ENCODE data around the gene NECAP2.

Gene NECAP2

DNA sequence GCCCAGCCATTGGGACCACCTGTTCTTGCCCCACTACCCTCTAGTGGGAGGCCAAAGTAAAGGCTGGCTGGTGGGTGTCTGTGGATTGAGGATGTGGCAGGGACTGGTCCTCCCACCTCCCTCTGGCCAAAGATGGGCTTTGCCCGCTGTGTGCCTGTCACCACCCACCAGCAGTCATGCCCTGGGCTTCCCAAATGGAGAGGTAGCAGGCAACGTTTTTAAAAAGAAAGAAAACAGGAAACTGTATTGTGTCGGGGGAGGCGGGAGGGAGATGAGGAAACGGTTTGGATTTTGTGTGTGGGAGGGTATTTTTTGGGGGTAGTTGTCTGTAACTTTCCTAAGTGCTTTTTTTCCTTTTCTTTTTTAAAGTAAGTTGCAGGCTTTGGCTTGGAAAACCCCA is 43.4 kb upstream of the NECAP2 start:
- TF ChIP-seq, protein P1, sequence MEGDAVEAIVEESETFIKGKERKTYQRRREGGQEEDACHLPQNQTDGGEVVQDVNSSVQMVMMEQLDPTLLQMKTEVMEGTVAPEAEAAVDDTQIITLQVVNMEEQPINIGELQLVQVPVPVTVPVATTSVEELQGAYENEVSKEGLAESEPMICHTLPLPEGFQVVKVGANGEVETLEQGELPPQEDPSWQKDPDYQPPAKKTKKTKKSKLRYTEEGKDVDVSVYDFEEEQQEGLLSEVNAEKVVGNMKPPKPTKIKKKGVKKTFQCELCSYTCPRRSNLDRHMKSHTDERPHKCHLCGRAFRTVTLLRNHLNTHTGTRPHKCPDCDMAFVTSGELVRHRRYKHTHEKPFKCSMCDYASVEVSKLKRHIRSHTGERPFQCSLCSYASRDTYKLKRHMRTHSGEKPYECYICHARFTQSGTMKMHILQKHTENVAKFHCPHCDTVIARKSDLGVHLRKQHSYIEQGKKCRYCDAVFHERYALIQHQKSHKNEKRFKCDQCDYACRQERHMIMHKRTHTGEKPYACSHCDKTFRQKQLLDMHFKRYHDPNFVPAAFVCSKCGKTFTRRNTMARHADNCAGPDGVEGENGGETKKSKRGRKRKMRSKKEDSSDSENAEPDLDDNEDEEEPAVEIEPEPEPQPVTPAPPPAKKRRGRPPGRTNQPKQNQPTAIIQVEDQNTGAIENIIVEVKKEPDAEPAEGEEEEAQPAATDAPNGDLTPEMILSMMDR (IDR thresholded peaks at IDR 0.05; ENCODE audit: control insufficient read depth, extremely low read depth, insufficient read depth), result no peak
- DNase-seq (ENCODE audit: low read depth), result no peak
- no peak overlapping the region for H3K4me3 ChIP-seq (ENCODE audit: low read depth, low read length)

DNA sequence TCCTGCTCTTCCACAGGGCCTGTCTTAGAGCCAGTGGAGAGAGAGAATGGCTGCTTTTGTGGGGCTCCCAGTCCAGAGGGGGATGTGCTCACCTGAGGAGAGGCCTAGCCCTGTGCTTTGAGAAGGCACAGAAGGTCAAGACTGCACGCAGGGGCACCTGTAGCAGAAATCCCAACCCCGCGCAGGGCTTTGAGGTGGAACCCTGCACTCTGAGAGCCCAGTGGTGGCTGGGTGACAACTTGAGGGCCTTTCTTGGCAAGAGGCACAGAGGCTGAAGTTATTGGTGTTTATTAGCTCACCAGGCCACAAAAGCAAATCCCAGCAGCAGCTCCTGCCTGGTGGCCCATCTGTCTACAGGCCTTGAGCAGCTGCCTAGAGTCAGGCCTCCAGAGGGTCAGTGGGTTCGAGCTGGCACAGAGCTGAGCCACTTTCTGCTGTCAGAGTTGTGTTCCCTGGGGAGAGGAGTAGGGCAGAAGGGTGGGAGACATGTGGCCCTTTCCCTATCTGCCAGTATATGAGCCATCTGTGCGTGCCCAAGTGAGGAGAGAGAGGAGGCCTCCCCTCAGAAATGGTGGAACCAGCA is 42.1 kb upstream of the NECAP2 start:
- DNase-seq (ENCODE audit: low read depth), result no peak
- H3K4me3 ChIP-seq (ENCODE audit: low read depth, low read length), result no peak overlapping the region
- TF ChIP-seq, protein P1 (IDR thresholded peaks at IDR 0.05; ENCODE audit: control insufficient read depth, extremely low read depth, insufficient read depth), result no peak

DNA sequence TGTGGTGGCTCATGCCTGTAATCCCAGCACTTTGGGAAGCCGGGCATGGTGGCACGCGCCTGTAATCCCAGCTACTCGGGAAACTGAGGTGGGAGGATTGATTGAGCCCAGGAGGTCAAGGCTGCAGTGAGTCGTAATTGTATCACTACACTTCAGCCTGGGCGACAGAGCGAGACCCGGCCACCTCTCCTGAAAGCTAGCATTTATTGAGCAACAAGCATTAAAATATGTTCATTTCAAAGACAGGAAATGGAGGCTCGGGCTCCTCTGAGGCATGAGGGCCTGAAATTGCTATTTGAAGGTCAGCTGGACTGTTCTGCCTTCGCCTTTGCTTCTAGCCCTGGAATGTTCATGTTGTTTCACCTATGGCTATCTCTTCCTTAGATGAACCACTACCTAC is 37.8 kb upstream of the NECAP2 start:
- H3K4me3 ChIP-seq (ENCODE audit: low read depth, low read length), result no peak overlapping the region
- TF ChIP-seq, protein P1 (IDR thresholded peaks at IDR 0.05; ENCODE audit: control insufficient read depth, extremely low read depth, insufficient read depth), result no peak
- no peak for DNase-seq (ENCODE audit: low read depth)

DNA sequence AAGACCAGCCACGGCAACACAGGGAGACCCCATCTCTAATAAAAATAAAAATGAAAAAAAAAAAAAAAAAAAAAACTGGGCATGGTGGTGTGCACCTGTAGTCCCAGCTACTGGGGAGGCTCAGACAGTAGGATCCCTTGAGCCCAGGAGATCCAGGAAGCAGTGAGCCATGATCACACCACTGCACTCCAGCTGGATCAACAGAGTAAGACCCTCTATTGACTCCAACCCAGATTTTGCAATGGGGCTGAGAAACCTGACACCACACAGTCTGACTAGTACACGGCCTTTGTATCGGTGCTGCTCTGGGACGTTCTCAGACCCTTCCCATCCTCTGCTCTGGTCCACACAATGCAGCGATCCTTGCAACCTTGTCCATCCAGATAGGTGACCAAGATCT is 35.1 kb upstream of the NECAP2 start:
- no peak for DNase-seq (ENCODE audit: low read depth)
- H3K4me3 ChIP-seq (ENCODE audit: low read depth, low read length), result no peak overlapping the region
- TF ChIP-seq, protein P1 (IDR thresholded peaks at IDR 0.05; ENCODE audit: control insufficient read depth, extremely low read depth, insufficient read depth), result no peak

DNA sequence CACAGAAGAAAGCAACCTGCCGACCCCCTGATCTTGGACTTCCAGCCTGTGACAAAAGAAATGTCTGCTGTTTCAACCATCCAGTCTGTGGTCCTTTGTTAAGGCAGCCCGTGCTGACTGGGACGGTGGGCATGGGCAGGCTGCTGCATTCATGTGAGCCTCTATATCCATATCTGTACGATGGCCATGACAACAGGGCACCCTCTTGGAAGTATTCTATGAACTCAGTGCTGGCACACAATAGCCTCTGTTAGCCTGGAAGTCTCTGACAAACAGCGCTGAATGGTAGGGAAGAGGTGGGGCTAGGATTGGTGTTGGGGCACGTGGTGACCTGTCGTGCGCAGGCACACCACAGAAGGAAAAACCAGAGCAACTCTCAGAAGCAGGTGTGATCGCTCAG is 33.7 kb upstream of the NECAP2 start:
- TF ChIP-seq, protein P1 (IDR thresholded peaks at IDR 0.05; ENCODE audit: control insufficient read depth, extremely low read depth, insufficient read depth), result no peak
- no peak for DNase-seq (ENCODE audit: low read depth)
- H3K4me3 ChIP-seq (ENCODE audit: low read depth, low read length), result no peak overlapping the region

DNA sequence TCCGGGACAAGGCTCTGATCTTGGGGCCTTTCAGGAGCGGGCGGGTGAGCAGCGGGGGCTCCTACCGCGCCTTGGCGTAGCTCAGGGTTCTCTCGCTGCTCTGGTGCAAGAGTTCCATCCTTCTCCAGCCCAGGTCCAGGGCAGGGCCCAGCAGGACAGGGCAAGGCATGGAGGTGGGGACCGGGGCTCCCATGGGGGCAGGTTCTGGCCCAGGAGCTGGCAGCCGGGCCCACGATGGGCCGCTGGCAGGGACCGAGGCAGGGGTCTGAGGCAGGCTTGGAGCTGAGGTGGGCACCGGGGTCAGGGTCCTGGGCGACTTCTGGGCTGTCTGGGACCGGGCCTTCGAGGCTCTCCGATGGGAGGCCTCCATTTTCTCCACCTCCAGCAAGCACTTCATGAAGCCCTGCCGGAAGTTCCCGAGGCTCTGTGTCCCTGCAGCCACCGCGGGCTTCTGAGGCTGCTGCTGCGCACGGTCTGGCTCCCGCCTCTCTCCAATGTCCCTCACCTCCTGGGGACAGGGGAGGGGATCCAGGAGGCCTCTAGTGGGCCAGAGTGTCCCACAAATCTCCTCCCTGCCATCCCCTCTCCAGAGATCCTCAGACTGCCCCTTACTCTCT is 30.9 kb upstream of the NECAP2 start:
- TF ChIP-seq, protein P1 (IDR thresholded peaks at IDR 0.05; ENCODE audit: control insufficient read depth, extremely low read depth, insufficient read depth), result no peak
- DNase-seq (ENCODE audit: low read depth), result no peak
- no peak overlapping the region for H3K4me3 ChIP-seq (ENCODE audit: low read depth, low read length)

DNA sequence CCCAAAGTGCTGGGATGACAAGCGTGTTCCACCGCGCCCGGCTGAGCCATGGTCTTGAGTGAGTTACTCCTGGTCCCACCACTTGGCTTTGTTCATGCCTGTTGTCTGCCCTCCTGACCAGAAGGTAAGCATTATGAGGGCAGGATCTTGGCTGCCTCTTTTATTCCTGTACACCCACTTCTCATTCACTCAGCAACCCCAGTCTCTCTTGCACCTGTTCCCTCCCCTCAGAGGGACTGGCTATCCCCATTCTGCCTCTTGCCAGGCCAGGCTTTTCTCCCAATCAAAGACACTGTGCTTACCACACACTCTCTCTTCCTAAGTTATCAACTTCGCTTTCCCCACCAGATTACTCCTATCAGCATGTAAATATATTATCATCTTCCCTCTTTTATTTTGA is 29.7 kb upstream of the NECAP2 start:
- DNase-seq (ENCODE audit: low read depth), result no peak
- TF ChIP-seq, protein P1 (IDR thresholded peaks at IDR 0.05; ENCODE audit: control insufficient read depth, extremely low read depth, insufficient read depth), result no peak
- H3K4me3 ChIP-seq (ENCODE audit: low read depth, low read length), result no peak overlapping the region
